Endothelial cell of umbilical vein (primary cell): ENCODE measurements around the gene VPS4A.

Experiments
- FOS ChIP-seq: IDR thresholded peaks from 2 replicates; pipeline ENCODE4 v1.6.1; 2011; ENCODE audit warnings: mild to moderate bottlenecking, low read length, moderate library complexity, borderline replicate concordance; ENCODE audit not compliant: insufficient read depth
- MYC ChIP-seq: IDR thresholded peaks from one replicate; pipeline ENCODE4 v1.6.1; 2011; ENCODE audit warnings: mild to moderate bottlenecking, low read depth, low read length
- POLR2A ChIP-seq: IDR thresholded peaks from 2 replicates; pipeline ENCODE4 v1.6.1; 2012; ENCODE audit warnings: low read depth, mild to moderate bottlenecking, control low read depth, low read length
- TF ChIP-seq, protein P1 (sequence below): IDR thresholded peaks from 2 replicates; pipeline ENCODE4 v1.6.1; 2011; ENCODE audit not compliant: insufficient read depth, insufficient read length

DNA sequence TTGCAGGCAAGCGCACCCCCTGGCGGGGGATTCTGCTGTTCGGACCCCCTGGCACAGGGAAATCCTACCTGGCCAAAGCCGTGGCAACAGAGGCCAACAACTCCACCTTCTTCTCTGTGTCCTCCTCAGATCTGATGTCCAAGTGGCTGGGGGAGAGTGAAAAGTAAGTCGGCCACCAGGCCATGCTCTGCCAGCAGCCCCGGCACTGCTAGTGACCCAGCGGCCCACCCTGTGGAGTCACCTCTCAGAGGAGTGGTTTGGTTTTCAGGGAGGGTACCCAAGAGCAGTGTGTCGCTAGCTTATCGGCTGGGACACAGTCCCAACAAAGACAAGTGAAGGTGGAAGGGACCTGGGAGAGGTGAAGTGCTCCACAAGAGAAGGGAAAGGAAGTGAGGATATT is 8.2 kb downstream of the VPS4A start:
- TF ChIP-seq, protein P1, sequence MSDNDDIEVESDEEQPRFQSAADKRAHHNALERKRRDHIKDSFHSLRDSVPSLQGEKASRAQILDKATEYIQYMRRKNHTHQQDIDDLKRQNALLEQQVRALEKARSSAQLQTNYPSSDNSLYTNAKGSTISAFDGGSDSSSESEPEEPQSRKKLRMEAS = no peak
- TF ChIP-seq POLR2A (no peak), FOS (no peak), MYC (no peak)
